NCI-H1105 (cell line): ENCODE data around the gene CLDN1.

Experiments used
- DNase-seq: peaks from one replicate; lab custom pipeline; 2025; lab: John Stamatoyannopoulos, UW

CLDN1 gene

GRCh38 chr3:190330936-190331734 lies 8.9 kb upstream of the CLDN1 start:
- DNase-seq = no peak

DNA sequence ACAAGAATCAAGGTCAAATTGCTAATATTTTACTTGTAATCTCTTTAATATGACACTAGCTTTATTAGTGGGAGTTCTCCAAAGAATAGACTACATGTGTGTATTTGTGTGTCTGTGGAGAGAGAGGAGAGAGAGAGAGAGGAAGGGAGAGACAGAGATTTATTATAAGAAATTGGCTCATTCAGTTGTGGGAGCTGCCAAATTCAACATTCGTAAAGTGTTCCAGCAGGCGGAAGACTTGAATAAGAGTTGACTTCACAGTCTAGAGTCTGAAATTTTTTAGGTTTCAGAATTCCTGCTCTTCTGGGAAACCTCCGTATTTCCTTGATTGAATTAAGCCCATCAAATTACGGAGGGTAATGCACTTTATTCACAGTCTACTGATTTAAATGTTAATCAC lies 4.7 kb upstream of the CLDN1 start:
- DNase-seq = no peak

DNA sequence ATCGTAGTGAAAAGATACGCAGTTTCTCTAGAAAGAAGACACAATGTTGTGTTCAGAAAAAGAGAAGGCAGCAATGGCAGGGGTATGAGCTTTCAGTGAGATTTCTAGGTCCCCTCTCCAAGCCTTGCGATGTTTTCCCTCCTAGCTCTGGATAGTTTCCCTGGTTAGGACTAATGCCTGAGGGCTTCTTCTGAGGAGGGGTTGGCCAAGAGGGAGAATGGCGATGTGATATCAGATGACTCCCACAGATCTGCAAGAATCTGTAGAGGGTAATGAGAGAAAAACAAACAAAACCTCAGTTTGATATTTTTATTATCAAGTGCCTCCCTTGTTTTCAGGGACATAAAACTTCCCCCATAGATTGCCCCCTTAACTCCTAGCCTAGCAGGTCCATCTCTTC lies 4.1 kb upstream of the CLDN1 start:
- no peak for DNase-seq

- DNase-seq = no peak
Observed at GRCh38 chr3:190325923-190326322, 3.7 kb upstream of the CLDN1 start.

DNA sequence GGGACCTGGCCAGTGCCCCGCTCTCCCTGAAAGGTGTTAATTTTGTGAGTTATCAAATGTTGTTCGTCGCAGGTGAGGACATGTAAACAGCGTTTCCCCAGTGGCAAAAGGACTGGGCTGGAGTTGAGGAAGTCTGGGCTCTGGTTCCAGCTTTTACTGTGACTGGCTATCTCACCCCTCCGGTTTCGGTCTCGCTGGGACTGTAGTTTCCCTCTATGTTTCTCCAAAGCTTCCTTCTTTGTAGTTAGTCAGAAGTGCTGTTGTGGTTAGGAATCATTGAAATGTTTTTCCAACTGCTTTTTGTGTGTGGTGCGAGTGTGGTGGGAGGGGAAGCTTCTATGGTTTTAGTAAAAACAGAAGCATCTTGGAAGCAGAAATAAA lies 990 bp upstream of the CLDN1 start:
- no peak for DNase-seq

DNA sequence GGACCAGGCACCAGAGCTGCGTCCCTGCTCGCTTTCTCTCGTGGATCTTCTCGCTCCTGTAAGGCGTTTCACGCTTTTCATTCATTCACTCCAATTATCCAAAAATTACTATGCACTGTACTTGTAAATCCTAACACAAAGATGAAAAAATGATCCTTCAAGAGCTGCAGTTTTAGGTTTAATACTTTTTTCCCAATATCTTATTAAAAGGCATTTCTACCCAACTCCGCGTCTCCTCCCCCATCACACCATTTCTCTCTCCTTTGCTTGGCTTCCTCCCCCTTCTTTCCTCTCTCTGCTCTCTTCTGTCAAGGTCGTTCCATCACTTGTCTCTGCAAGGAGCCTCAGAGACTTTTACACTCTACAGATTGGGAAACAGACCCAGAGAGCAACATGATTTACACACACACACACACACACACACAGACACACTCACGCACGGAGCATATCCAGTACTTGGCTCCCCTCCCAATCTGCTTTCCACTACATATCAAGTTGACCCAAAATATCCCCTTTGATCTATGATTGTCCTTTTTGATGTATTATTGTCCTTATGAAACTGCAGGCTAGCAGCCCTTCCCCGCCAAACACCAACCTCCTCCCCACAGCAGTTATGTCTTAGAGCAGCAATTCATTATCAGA lies 479 bp upstream of the CLDN1 start:
- DNase-seq = no peak

DNA sequence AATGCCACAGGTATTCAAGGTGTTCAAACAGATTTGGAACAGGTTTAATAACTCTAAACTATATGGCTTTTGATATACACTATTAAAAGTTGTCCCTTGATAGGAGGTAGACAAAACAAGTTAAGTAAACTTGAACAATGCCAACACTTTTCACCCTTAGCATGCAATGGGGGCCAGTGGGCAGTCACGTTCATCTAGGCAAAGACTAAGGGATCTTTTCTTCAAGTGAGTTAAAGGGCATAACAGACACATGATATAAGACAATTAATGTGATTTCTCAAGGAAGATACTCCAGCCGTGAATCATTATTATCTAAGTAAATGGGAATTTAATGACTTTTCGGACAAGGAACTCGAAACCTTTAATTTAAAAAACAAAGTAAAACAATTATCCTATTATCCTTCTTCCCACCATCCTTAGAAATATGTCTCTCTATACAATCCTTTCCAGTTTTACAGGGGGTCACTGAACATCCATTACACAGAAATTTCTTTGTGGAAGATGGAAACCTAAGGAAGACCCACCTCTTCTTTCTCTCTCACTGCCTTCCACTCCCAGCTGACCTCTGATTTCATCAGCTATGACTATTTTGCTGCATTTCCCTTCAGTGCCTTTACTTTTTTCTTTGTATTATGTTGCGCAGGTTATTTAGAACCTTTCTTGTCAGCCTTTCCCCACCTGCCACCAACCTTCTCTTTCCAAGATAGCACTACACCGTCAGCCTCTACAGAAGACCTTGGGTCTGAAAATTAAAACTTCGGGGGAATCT lies 1.5 kb downstream of the CLDN1 start:
- no peak for DNase-seq

DNA sequence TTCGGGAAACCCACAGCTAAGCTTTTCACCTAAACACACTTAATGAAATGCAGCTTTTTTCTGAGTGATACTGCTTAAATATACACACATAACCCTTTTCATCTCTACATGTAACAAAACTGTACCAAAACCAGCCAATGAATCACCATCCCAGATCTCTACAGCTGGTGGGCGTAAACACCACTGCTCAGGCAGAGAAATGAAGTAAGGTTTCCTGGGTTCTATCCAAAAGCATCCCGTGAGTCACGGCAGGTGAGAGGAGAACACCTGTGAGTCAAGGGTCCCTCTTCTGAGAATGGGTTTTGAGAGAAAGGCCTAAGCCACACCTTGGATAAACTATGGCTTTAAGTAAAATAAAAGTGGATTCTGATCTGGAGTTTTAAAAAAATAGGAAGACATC lies 2.6 kb downstream of the CLDN1 start:
- no peak for DNase-seq

- DNase-seq = no peak
Observed at GRCh38 chr3:190318666-190319065, 3.6 kb downstream of the CLDN1 start.

GRCh38 chr3:190314741-190315140 lies 7.5 kb downstream of the CLDN1 start:
- no peak for DNase-seq

- DNase-seq = no peak
Observed at GRCh38 chr3:190309414-190309813, 12.8 kb downstream of the CLDN1 start.

DNA sequence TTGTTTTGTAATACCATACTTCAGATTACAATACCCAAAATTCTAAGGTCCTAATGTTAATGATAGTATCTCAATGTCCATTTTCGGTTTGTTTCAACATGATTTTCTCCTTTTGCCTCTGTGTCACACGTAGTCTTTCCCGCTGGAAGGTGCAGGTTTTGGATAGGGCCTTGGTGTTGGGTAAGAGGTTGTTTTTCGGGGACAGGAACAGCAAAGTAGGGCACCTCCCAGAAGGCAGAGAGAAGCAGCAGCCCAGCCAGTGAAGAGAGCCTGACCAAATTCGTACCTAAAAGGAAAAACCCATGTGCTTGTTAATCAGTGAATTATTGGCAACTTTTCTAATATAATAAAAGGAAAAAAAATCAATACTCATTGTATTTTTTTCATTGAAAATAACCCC lies 14.1 kb downstream of the CLDN1 start:
- DNase-seq = no peak

GRCh38 chr3:190307164-190307545 lies 15.1 kb downstream of the CLDN1 start:
- no peak for DNase-seq

DNA sequence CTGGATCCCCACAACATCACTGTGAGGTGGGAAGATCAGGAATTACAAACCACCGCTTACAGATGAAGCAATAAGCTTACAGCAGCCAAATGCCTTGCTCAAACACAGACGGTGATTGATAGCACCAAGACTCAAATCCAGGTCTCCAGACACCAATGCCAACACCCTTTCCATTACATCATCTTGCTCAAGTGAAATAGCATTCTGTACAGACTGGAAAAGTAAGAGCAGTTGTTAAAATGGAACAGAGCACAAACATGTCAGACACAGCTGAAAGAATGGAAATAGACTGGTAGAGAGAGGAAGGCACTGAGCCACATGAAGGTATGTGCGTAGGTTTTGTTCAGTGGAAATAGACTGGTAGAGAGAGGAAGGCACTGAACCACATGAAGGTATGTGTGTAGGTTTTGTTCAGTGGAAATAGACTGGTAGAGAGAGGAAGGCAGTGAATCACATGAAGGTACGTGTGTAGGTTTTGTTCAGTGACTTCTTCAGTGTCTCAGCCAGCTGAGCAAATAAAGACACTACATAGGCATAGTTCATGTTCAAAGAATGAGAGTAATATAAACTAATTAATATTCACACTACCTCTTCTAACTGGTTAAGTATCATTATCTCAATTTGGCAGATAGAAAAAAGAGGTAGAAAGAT lies 15.6 kb downstream of the CLDN1 start:
- peak; percentile 15 for DNase-seq

- DNase-seq = no peak
Observed at GRCh38 chr3:190306026-190306425, 16.2 kb downstream of the CLDN1 start.

- no peak for DNase-seq
Observed at GRCh38 chr3:190305406-190305805, 16.8 kb downstream of the CLDN1 start.

- DNase-seq = no peak
Observed at GRCh38 chr3:190303884-190304283, 18.4 kb downstream of the CLDN1 start.

DNA sequence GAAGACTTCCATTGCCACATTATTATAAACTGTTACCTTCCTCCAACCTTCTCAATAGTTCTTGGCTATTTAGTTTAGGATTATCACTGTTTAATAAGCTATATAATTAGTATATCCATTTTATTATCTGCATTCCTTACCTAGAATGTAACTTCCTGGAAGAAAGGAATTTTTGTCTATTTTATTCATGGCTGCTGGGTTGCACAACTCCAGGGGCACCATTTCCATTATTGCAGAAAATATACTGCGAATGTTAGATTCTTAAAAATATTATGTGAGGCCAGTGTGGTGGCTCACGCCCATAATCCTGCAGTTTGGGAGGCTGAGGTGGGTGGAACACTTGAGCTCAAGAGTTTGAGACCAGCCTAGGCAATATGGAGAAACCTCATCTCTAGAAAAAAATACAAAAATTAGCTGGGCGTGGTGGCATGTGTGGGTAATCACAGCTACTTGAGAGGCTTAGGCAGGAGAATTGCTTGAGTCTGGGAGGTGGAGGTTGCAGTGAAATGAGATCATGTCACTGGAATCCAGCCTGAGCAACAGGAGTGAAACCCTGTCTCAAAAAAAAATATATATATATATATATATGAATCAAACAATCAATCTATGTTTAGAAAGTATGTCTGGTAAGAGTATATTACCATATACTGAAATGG lies 19.9 kb downstream of the CLDN1 start:
- no peak for DNase-seq

- no peak for DNase-seq
Observed at GRCh38 chr3:190301591-190301990, 20.7 kb downstream of the CLDN1 start.

GRCh38 chr3:190299969-190300368 lies 22.3 kb downstream of the CLDN1 start:
- no peak for DNase-seq

- DNase-seq = no peak
Observed at GRCh38 chr3:190294030-190294429, 28.2 kb downstream of the CLDN1 start.

- no peak for DNase-seq
Observed at GRCh38 chr3:190293621-190294020, 28.6 kb downstream of the CLDN1 start.
